Spinal cord (tissue), 10 donors: ENCODE measurements around the gene ARHGEF6. TPM values are rescaled to one million over a fixed set of nuclear protein-coding genes. Genes with fewer than 3 reads are reported as not detected.
A peak's percentile ranks its signal among the peaks of the same experiment; 100 is the strongest.

ENCODE experiments used
- DNase-seq, 6 donors: peaks; one replicate each; pipeline versions ENCODE4 v3.0.0 to v3.0.0-alpha.2; 2013 to 2015; ENCODE audit warnings: low spot score in 6 of 6, low read depth in 4 of 6
- H3K27ac ChIP-seq: one replicate; pipeline ENCODE4 v1.5.1; 2013; ENCODE audit warnings: low read depth, low read length, control low read depth
- H3K27me3 ChIP-seq: one replicate; pipeline ENCODE4 v1.6.1; 2013; ENCODE audit warnings: low read length; ENCODE audit not compliant: control insufficient read depth, insufficient read depth
- H3K36me3 ChIP-seq: one replicate; pipeline ENCODE4 v1.6.1; 2013; ENCODE audit warnings: low read length; ENCODE audit not compliant: control insufficient read depth, insufficient read depth
- H3K4me1 ChIP-seq: one replicate; pipeline ENCODE4 v1.6.1; 2013; ENCODE audit warnings: low read length; ENCODE audit not compliant: control insufficient read depth, insufficient read depth
- H3K4me3 ChIP-seq: one replicate; pipeline ENCODE4 v1.5.1; 2013; ENCODE audit warnings: low read depth, low read length, control low read depth
- H3K9me3 ChIP-seq: one replicate; pipeline ENCODE4 v1.6.1; 2013; ENCODE audit warnings: low read length; ENCODE audit not compliant: control insufficient read depth, insufficient read depth
- WGBS: methylation state at CpG from one replicate; pipeline ENCODE4 v1.1.5; 2013; ENCODE audit warnings: missing lambda C conversion rate; ENCODE audit not compliant: insufficient coverage; 5-methylcytosine and 5-hydroxymethylcytosine counted together
- polyA plus RNA-seq, 2 donors: library from polyadenylated mRNA; unstranded; fragments of 120-200 nt; gene quantifications; one replicate each; pipeline ENCODE4 v1.2.1, GENCODE V29; 2013; ENCODE audit not compliant: insufficient read length in 2 of 2
- total RNA-seq, 2 donors: library from RNA; depleted of rRNA in 1 of 2; stranded (reverse); fragments of 120-200 nt in 1 of 2; fragments of >200 nt in 1 of 2; gene quantifications; one replicate each; pipeline versions ENCODE4 v1.2.3 to v1.2.4, GENCODE V29; 2013 to 2014
- donor health status: healthy.

The ARHGEF6 gene
- total and polyA plus RNA-seq, 4 donors = 34.3 to 70.2 (median 49.6) TPM

- no peaks in the 10 kb centered on the region for H3K9me3 ChIP-seq
- WGBS = 47% methylated on average over 7 of the region's 7 CpGs
- DNase-seq = peak in 1 of 6 donors; percentile 43
- H3K4me1 ChIP-seq = peaks cover 12% of the 10 kb centered on the region
- H3K4me3 ChIP-seq = no peak overlapping the region
- H3K27me3 ChIP-seq = no peaks in the 10 kb centered on the region
- H3K27ac ChIP-seq = peak overlapping the region; percentile 43
- H3K36me3 ChIP-seq = no peaks in the 10 kb centered on the region
Observed at GRCh38 chrX:136768469-136769084, 12.2 kb downstream of the ARHGEF6 start.

DNA sequence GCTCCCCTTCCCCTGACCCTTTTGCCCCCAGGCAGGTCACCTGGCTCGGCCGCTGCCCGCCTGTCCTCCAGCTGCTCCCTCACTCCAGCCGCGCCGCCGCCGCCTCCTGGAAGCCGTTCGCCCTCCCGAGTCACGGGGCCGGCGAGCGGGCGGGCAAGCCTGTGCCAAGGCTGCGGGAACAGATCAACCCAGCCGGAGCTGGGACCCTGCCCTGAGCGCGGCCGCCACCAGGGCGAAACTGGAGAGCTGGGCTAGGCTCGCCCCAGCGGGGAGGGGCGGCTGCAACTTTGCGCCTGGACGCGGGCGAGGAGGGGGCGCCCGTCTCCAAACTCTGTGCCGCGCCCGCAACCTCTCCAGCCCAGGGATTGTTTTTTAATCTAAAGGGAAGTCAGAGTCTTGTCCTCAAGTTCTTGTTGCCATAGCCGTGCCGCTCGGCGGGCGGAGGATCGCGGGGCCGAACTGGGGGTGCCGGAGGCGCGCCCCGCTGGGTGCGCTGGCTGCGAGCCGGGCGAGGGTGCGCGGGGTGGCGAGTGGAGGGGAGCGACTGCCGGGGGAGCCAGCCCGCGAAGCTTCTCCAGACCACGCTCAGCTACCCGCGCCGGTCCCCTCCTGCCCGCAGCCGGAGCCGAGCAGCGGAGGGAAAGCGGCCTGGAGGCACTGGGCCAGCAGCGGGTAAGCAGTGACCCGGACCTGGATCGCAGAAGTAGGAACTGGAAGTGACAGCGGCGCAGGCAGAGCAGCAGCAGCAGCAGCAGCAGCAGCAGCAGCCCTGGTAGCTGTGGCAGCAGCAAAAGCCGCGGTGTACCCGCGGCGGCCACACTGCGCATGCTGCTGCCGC is 13.4 kb downstream of the ARHGEF6 start:
- peak overlapping the region; percentile 53 for H3K4me3 ChIP-seq
- H3K27ac ChIP-seq = peak overlapping the region; percentile 43
- no peaks in the 10 kb centered on the region for H3K27me3 ChIP-seq
- DNase-seq = peak in 2 of 6 donors; percentile 79 to 86
- H3K36me3 ChIP-seq = no peaks in the 10 kb centered on the region
- no peaks in the 10 kb centered on the region for H3K9me3 ChIP-seq
- H3K4me1 ChIP-seq = peaks cover 12% of the 10 kb centered on the region
- WGBS = 24% methylated on average over 76 of the region's 78 CpGs

DNA sequence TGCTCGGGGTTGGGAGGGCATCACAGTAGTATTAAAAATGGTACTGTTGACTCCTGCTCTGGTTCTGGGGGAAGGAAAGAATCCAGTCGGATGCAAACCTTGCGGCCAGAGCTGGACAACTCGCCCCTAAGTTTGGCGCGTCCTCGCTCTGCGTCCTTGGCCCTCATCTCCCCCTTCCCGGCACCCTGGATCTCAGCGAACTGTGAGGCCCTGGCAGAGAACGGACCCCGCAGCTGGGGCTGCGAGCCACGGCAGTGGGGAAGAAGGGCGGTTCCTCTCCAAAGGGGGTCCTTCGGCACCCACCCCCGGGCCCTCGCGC is 14.0 kb downstream of the ARHGEF6 start:
- Histone ChIP-seq H3K9me3 (no peaks in the 10 kb centered on the region), H3K27me3 (no peaks in the 10 kb centered on the region), H3K4me1 (peaks cover 12% of the 10 kb centered on the region), H3K4me3 (peak overlapping the region; percentile 53), H3K36me3 (no peaks in the 10 kb centered on the region), H3K27ac (peak overlapping the region; percentile 43)
- DNase-seq = no peak
- 35% methylated on average over 14 of the region's 19 CpGs for WGBS

- WGBS = no CpG with 5 or more reads among the region's 1 CpG
- H3K27me3 ChIP-seq = no peaks in the 10 kb centered on the region
- no peaks in the 10 kb centered on the region for H3K36me3 ChIP-seq
- H3K27ac ChIP-seq = peak overlapping the region; percentile 58
- peak overlapping the region; percentile 53 for H3K4me3 ChIP-seq
- H3K9me3 ChIP-seq = no peaks in the 10 kb centered on the region
- no peak for DNase-seq
- H3K4me1 ChIP-seq = peaks cover 12% of the 10 kb centered on the region
Observed at GRCh38 chrX:136765821-136766356, 14.8 kb downstream of the ARHGEF6 start.

DNA sequence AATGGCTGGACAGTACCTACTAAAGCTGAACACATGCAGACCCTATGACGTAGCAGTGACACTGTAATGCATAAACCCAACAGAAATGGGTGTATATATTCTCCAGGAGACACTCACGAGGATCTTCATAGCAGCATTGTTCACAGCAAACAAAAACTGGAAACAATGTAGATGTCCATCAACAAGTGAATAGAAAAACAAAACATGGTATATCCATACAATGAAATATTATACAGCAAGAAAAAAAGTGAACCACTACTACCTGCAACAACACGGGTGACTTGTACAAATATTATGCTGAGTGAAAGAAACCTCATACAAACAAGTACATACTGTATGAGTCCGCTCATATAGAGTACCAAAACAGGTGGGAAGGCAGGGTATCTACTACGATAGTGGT is 16.5 kb downstream of the ARHGEF6 start:
- no peak for DNase-seq
- H3K27me3 ChIP-seq = no peaks in the 10 kb centered on the region
- WGBS = 100% methylated on average over 1 of the region's 5 CpGs
- peaks cover 12% of the 10 kb centered on the region for H3K4me1 ChIP-seq
- no peak overlapping the region for H3K27ac ChIP-seq
- no peaks in the 10 kb centered on the region for H3K36me3 ChIP-seq
- no peak overlapping the region for H3K4me3 ChIP-seq
- no peaks in the 10 kb centered on the region for H3K9me3 ChIP-seq

DNA sequence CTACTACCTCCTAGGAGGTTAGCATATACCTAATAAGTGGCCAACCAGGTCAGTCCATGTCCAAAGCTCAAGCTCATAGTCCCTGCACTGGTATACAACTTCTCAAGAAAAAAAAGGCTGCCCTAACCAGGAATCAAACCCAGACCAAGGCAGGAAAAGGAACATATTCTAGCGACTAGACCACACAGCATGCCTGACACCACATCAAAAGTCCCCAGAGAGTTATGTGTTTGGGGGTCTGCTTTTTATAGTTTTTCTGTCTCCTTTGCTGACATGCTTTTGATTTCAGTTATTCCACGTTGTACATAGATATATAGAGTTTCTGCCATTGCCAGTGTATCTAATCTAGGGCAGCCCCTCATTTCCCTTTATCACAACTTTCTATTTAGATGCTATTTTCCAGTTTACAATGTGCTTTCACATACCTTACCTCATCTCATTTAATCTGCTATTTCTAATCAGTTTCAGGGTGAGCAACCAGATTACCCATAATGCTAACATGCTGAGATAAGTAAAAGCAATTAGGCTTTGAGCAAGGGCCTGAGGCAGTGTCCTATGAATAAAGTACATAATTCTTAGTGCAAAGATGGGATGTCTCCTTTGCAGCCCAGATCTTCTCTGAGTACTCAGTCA is 17.8 kb downstream of the ARHGEF6 start:
- no CpG with 5 or more reads among the region's 2 CpGs for WGBS
- no peak overlapping the region for H3K4me3 ChIP-seq

GRCh38 chrX:136761421-136761820 is 19.3 kb downstream of the ARHGEF6 start:
- H3K36me3 ChIP-seq = no peaks in the 10 kb centered on the region
- no CpG with 5 or more reads among the region's 3 CpGs for WGBS

More for the DNA sequence above, 17.8 kb downstream of the ARHGEF6 start:
- Histone ChIP-seq H3K9me3 (no peaks in the 10 kb centered on the region), H3K4me1 (peaks cover 6% of the 10 kb centered on the region), H3K27me3 (no peaks in the 10 kb centered on the region), H3K36me3 (no peaks in the 10 kb centered on the region), H3K27ac (no peak overlapping the region)
- DNase-seq = no peak

DNA sequence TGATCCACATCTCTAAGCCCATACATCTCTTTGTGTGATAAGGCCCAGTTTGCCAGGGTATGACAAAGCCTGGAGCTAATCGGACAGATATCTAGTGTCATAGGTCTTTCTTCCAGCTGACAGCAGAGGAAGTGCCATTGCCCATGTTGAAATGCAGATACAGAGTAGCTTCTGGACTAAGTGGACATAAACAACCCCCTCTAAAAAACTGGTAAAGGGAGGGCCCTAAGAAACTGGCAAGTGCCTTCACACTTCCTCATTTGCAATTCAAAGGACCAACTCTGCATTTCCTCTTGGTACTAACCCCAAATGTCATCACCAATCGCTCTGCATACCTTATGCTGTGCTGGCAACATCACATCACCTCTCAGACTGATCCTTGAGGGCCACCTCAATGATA is 20.8 kb downstream of the ARHGEF6 start:
- Histone ChIP-seq H3K4me3 (no peak overlapping the region), H3K9me3 (no peaks in the 10 kb centered on the region), H3K27ac (peak overlapping the region; percentile 20), H3K4me1 (no peaks in the 10 kb centered on the region), H3K27me3 (no peaks in the 10 kb centered on the region), H3K36me3 (no peaks in the 10 kb centered on the region)
- no CpG with 5 or more reads among the region's 2 CpGs for WGBS
- DNase-seq = peak in 2 of 6 donors; percentile 28 to 53

More at GRCh38 chrX:136761421-136761820, 19.3 kb downstream of the ARHGEF6 start:
- peak overlapping the region; percentile 55 for H3K27ac ChIP-seq
- H3K27me3 ChIP-seq = no peaks in the 10 kb centered on the region
- DNase-seq = no peak
- no peak overlapping the region for H3K4me3 ChIP-seq
- no peaks in the 10 kb centered on the region for H3K9me3 ChIP-seq
- H3K4me1 ChIP-seq = no peaks in the 10 kb centered on the region

- no peak overlapping the region for H3K4me3 ChIP-seq
- H3K4me1 ChIP-seq = peaks cover 7% of the 10 kb centered on the region
- no peaks in the 10 kb centered on the region for H3K27me3 ChIP-seq
- H3K27ac ChIP-seq = peak overlapping the region; percentile 26
- H3K36me3 ChIP-seq = no peaks in the 10 kb centered on the region
- DNase-seq = no peak
- WGBS = 0% methylated on average over 1 of the region's 2 CpGs
- no peaks in the 10 kb centered on the region for H3K9me3 ChIP-seq
Observed at GRCh38 chrX:136755411-136755810, 25.3 kb downstream of the ARHGEF6 start.
